Activated T-cell treated with anti-CD3 and anti-CD28 coated beads, Interleukin-2, amount 50 U/mL, for 1 hour (primary cell): Measurements from ENCODE around the gene AHRR.
A peak's percentile ranks its signal among the peaks of the same experiment; 100 is the strongest.
"Not testable (repeated sequence)": the region's sequence is repeated elsewhere in the genome, so short reads cannot be mapped to it uniquely, and the experiment has no call there.

Source experiments
- DNase-seq: peaks from one replicate; pipeline ENCODE4 v3.0.0-alpha.2; 2020

Gene AHRR

DNA sequence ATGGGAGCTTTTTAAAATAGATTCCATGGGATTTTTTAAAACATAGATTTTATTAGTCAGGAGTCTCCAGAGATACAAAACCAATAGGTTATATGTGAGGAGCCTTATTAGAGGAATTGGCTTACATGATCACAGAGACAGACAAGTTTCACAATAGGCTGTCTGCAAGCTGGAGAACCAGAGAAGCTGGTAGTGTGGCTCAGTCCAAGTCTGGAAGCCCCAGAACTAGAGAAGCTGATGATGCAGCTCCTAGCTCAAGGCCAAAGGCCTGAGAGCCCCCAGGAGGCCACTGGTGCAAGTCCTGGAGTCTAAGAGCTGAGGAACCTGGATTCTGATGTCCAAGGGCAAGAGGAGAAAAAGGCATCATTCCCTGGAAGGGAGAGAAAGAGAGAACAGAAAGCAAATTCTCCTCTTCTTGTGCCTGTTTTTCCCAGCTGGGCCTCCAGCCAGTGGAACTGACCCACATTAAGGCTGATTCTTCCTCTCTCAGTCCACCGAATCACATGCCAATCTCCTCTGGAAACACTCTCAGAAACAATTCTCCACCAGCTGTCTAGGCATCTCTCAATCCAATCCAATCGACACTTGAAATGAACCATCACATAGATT is 59.3 kb downstream of the AHRR start:
- peak; percentile 2 for DNase-seq

DNA sequence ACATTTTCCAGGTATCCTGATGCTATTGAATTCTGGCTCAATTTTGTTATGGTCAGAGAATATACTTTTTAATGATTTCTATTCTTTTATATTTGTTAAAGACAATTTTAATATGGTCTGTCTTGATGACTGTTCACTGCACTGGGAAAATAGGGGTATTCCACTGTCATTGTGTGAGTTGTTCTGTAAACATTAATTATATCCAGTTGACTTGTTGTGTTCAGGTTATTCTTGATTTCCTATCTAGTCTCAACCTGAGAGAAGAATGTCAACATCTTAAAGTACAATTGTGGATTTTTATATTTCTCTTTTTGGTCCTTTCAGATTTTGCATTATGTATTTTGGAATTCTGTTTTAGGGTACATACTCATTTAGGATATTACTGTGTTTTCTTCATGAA is 61.6 kb downstream of the AHRR start:
- DNase-seq = no peak

DNA sequence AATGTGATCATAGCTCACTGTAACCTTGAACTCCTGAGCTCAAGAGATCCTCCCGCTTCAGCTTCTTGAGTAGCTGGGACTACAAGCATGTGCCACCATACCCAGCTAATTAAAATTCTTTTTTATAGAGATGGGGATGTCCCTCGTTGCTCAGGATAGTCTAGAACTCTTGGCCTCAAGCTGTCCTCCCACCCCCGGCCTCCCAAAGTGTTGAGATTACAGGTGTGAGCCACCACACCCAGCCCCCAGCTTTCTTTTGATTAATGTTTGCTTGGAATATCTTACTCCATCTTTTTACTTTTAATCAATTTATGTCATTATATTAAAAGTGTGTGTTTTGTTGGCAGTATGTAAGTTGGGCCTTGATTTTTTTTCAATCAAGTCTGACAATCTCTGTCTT is 62.1 kb downstream of the AHRR start:
- no peak for DNase-seq

DNA sequence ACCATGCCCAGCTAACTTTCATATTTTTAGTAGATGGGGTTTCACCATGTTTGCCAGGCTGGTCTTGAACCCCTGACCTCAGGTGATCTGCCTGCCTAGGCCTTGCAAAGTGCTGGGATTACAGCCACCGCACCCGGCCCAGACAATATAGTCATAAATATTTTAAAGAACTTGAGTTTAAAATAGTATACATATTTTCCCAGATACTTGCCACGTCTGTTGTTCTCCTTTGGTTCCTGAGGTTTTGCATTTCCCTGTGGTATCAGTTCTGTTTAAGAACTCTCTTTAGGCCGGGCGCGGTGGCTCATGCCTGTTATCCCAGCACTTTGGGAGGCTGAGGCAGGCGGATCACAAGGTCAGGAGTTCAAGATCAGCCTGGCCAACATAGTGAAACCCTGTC is 63.1 kb downstream of the AHRR start:
- DNase-seq = not testable (repeated sequence)

DNA sequence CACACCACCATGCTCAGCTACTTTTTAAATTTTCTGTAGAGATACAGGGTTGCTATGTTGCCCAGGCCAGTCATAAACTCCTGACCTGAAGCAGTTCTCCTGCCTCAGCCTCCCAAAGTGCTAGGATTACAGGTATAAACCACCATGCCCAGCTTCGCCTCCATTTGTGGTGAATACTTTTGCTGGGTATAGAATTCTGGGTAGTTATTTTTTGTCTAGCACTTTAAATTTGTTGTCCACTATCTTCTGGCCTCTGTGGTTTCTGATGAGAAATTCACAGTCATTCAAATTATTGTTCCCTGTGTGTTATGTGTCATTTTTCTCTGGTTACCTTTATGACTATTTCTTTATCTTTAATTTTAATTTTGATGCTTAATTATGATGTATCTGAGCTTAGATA is 63.8 kb downstream of the AHRR start:
- no peak for DNase-seq

DNA sequence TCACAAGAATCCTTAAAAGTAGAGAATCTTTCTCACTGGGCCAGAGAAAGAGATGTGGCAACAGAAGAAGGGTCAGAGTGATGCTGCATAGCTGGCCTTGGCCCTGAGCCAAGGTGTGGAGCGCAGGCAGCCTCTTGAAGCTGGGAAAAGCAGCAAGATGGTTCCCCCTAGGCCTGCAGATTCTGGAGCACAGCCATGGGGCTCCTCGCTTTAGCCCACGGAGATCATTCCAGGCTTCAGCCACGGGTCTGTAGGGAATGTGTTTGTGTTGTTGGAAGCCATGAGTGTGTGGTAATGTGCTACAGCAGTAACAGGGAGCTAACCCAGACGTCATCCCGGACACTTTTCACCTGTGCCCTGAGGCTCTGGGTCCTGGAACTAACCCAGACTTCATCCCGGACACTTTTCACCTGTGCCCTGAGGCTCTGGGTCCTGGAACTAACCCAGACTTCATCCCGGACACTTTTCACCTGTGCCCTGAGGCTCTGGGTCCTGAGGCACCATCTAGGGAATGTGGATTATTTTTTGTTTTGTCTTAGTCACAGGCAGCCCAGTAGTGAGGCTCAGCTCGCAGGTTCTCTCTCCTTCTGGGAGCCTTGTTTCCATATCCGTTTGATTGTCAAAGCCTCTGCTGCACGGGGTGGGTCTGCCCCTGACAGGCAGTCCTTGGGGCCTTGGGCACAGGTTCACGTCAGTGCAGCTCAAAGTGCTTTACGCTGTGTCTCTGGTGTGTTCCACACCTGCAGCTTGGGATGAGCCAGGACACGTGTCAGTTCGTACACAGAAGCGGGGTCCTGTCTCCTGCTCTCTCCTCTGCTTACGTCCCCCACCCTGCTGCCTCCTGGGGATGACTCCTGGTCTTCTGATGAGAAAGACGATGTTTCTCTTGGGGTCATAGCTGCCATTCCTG is 65.2 kb downstream of the AHRR start:
- DNase-seq = no peak

DNA sequence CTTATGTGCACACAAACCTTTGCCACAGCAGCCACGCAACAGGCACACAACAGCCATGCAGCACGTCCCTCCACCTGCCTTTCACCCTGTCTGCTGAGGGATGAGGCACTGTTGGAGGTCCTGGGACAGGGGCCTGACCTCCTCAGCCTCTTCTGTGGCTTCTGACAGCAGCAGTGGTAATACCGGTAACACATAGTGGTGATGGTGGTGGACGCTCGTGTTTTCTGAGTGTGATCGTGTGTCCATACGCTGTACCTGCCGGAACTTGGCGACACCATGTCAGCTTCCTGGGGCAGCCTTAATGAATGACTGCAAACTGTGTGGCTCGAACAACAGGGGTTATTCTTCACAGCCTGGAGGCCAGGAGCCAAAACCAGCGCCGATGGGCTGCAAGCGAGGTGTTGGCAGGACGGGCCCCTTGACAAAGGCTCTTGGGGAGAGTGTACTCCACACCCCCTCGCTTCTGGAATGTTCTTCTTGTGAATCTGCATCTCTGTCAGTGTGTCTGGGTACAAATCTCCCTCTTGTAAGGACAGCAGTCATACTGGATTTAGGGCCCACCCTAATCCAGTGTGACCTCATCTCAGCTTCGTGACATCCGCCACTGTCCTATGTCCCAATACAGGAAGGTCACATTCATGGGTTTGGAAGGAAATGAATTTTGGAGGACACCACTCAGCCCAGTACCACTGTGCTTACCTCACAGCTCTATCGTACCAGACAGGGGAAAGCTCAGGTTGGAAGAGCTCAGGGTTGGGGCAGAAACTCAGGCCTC is 66.2 kb downstream of the AHRR start:
- DNase-seq = no peak

DNA sequence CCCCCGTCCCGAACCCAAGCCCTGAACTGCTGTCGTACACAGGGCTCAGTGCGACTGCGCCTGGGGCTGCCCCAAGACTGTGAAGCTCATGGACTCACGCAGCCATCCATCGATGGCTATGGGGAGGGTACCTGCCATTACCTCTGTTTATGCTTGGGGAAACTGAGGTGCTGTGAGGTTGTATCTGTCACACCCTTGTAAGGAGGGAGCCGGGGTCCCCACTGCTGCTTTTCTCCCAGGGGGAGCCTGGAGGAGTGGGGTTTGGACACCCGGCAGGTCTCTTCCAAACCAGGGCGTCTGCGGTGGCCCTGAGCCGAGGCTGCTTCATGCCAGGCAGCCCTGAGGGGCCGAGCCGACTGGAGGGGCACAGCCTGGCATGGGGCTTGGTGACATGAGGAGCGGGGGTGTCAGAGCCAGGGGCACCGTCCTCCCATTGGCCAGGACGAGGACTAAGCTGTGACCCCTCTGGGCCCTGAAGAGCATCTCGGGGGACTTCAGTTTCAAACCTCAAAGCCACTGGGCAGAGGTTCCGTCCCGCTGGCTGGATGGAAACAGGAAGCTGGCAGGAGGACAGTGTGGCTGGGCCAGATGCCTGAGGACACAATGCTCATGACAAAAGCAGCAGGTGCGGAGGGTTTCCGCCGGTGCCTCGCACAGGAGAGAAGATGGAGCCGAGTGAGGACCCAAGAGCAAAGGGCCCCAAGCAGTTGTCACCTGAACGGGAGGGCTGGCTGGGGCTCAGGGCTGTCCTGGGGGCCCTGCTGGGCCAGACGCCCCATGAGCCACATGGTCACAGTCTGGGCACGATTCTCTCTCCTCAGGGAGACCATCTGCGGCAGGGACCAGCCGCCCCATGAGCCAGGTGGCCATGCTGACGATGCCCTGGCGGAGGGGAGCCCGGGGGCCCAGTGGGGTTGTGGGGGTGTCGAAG is 67.0 kb downstream of the AHRR start:
- DNase-seq = no peak

DNA sequence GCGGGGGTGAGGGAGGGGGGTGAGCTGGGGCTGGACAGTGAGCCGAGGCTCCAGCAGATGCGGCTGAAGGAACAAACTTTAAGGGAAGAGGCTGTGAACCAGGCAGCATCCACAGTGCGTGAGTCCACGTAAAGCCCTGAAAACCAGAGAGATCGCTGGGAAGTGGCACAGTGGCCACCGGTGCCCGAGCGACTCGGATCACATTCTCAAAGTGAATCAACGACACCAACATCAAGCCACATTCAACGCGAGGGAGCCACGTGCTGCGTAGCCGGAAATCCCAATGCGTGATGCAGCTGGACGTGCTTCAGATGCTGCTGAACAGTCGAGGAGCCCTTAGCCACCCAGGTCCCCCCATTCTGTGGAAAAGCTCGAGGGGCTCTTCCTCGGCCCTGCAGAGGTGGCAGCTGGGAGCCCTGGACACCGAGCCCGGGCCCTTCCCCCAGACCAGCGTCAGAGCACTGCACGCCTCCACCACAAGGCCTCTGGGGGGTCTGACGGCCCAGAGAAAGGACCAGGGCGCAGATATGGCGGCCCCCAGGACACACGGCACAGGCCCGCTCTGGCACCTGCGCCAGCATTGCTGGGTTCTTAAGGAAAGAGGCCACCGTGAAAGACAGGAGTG is 67.8 kb downstream of the AHRR start:
- no peak for DNase-seq

DNA sequence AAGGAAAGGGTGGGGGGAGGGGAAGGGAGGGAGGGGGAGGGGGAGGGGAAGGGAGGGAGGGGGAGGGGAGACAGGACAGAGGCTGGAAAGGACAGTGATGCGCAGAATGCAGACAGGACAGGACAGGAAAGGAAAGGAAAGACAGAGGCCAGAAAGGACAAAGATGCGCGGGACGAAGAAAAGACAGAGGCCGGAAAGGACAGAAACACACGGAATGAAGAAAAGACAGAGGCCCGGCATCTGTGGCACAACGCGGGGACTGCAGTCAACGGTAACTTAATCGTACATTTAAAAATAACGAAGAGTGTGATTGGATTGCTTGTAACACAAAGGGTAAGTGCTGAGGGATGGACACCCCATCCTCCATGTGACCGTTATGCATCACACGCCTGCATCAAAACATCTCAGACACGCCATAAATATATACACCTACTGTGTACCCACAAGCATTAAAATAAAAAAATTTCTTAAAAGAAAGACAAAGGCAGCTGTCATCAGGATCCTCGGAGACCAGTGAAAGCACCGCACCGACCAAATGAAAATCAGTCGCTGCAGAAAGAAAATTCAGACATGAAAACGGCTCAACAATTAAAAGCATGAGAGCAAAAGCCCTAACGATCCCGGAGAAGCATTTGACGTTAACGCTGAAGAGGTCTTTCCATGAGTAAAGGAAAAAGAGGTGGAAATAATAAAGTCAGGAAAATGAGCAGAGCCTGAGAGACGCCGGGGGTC is 68.5 kb downstream of the AHRR start:
- DNase-seq = no peak

DNA sequence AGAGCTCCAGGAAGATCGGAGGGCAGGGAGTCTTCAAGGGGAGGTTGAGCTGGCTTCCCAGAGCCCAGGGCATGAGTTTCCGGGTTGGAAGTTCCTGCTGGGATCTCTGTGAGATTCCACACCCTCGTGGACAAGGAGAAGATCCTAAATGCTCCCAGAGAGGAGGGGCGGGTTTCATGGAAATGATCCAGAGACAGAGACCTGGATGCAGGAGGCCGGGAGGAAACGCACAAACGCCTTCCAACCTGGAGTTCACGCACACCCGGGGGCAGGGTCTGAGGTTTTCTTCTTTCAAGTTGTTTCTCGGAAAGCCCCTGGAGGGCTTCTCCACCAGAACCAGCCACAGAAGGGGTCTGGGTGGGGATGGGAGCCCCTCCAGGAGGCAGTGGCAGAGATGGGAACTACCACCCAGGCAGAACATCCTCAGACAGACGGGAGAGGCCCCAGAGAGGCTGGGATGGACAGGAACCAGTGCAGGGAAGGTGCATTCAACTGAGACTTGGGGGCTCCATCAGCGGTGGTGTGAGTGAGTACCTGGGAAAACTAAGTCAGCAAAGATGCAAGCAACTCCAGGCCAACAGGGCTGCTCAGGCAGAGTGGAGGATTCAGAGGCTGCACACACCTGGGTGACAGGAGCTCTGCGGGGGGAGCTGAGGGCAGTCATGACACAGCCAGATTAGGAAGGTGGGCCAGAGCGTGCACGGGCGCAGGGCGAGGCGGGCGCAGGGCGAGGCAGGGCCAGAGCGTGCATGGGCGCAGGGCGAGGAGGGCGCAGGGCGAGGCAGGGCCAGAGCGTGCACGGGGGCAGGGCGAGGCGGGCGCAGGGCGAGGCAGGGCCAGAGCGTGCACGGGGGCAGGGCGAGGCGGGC is 69.3 kb downstream of the AHRR start:
- no peak for DNase-seq

DNA sequence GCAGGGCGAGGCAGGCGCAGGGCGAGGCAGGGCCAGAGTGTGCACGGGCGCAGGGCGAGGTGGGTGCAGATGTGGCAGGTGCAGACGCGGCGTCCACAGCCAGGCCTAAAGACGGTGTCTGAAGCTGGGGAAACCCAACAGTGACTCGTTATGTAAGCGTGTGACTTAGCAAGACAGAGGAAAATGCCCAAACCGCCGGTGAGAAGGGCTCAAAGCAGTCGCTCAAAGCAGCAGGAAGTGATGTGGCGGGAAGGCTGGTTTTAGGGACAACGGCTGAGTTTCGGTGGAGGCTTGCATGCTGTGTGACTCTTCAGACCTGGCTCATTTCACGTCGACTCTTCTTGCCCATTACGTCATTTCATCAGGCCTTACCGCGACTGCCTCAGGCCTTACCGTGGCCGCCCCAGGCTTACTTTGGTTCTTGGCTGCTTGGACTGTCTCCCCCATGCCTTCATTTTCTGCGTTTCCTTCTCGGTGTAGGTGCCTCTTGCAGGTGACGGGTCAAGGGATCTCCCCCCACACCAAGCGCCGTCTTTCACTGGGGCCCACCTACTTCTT is 71.0 kb downstream of the AHRR start:
- DNase-seq = peak; percentile 61

DNA sequence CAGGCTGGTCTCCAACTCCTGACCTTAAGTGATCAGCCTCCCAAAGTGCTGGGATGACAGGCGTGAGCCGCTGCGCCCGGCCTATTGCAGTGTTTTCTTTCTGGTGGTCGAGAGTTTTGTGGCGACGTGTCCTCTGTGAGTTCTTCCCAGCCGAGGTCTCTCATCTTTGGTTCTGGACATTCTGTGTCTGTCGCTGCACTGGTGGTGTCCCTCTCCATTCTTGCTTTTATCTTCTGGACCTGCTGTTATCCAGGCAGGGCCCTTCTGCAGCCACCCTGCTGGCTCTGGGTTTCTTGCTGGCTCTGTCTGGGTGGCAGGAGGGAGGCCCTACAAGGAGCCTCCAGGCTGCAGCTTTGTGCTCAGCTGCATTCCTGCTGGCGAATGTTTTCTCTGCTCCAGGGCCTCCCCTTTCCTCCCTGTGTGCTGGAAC is 72.3 kb downstream of the AHRR start:
- no peak for DNase-seq

DNA sequence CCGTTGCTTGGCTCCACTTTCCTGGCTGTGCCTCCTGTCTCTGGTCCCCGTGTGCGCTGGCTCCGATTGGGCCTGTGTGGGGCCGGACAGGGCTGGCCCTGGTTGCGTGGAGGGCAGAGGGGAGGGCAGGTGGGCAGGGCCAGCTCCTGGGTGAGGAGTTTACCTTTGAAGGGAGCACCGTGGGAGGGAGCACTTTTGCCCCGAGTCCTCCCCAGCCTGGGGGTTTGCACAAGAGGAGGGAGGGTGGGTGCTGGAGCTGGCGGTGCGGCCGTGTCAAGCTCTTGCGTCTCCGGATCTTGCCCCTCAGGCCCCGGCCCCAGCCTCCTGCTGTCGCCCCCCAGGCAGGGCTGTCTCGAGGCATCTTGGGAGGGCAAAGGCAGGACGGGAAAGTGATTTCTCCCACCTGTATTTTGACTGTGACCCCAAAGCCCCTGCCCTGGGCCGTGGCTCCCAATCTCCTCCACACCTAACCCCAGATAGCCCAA is 73.2 kb downstream of the AHRR start:
- no peak for DNase-seq

DNA sequence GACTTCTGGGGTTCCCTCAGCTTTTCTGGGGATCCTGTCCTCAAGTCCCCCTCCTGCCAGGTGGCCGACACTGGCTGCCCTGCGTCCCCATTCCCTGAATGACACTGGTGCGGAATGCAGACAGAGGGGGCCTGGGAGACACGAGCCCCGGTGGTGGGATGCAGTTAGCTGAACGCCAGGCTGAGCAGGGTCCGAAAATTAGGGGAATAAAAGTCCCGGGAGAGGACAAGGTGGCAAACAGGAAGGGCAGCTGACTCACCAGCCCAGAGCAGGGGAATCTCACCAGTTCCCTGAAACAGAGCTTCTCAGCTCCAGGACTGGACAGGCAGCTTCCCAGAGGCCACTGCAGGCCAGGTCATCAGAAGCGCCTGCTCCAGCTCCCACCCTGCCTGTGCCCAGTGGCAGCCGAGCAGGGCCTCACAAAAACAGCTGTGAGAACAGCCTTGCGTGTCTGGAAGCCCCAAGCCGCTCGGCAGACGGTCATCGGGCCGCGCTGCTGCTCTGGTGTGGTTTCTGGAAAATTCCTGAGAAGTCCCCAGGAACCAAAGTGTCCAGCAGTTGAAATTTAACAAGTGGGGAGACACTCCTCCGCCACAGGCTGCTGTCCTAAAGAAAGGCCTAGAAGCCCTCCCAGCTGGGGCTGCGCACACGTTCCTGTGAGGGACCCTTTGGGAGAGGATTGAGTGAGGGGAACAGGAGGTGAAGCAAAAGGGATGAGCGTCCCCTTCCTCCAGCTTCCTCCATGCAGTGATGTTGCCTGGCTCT is 73.8 kb downstream of the AHRR start:
- DNase-seq = no peak

DNA sequence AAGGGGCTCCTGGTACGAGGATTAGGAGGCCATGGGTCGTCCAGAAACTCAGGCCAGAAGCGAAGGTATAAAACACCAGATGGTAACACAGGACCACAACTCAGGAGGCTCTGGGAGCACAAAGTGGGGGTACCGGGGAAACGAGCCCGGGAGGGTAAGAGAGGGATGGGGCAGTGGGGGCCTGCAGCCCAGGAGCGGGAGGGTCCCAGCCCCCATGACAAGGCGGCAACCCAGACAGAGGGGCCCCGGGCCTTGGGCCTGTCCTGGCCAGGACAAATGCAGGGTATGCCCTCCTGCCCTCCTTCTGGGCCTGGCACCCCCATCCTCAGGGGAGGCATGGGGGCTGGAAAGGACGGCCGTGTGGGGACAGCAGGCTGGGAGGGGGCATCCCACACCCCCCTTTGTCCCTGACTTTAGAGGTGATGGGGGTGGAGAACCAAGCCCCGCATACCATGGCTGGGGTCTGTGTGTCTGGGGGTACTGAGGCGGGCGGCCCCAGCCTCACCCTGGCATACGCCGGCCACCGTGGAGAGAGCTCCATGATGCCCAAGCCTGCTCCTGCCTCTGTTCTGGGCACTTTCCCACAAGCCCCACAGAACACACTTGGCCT is 74.5 kb downstream of the AHRR start:
- no peak for DNase-seq

DNA sequence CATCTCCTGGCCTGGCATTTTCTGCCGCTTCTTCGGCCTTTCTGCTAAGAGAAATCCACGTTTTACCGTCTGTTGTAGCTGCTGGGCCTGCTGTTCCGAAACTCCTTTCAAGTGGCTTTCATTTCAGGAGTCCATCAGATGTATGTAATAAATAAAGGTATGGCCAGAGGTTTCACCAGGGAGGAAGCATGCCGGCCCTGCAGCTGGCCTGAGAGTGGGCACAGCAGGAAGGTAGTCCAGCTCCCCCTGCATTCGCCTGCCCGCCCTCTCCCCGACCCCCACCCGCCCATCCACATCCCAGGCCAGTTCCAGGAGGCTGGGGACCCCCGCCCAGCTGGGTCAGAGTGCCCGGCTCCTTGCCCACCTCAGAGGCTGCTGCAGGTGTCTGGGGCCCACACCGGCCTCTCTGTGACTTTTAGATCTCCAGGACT is 75.0 kb downstream of the AHRR start:
- DNase-seq = no peak

DNA sequence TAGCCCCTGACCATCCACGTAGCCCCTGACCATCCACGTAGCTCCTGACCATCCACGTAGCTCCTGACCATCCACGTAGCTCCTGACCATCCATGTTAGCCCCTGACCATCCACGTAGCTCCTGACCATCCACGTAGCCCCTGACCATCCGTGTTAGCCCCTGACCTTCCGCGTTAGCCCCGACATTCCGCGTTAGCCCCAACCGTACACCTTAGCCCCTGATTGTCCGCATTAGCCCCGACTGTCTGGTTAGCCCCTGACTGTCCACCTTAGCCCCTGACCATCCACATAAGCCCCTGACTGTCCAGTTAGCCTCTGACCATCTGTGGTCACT is 76.6 kb downstream of the AHRR start:
- not testable (repeated sequence) for DNase-seq
